Spinal cord (tissue), 10 donors: Measurements from ENCODE around the gene NRIP2. TPM values are rescaled to one million over a fixed set of nuclear protein-coding genes. Genes with fewer than 3 reads are reported as not detected.
"Not testable (repeated sequence)": the region's sequence is repeated elsewhere in the genome, so short reads cannot be mapped to it uniquely, and the experiment has no call there.

ENCODE experiments used
- DNase-seq, 6 donors: peaks; one replicate each; pipeline versions ENCODE4 v3.0.0 to v3.0.0-alpha.2; 2013 to 2015; ENCODE audit warnings: low spot score in 6 of 6, low read depth in 4 of 6
- H3K27ac ChIP-seq: one replicate; pipeline ENCODE4 v1.5.1; 2013; ENCODE audit warnings: low read depth, low read length, control low read depth
- H3K27me3 ChIP-seq: one replicate; pipeline ENCODE4 v1.6.1; 2013; ENCODE audit warnings: low read length; ENCODE audit not compliant: control insufficient read depth, insufficient read depth
- H3K36me3 ChIP-seq: one replicate; pipeline ENCODE4 v1.6.1; 2013; ENCODE audit warnings: low read length; ENCODE audit not compliant: control insufficient read depth, insufficient read depth
- H3K4me1 ChIP-seq: one replicate; pipeline ENCODE4 v1.6.1; 2013; ENCODE audit warnings: low read length; ENCODE audit not compliant: control insufficient read depth, insufficient read depth
- H3K4me3 ChIP-seq: one replicate; pipeline ENCODE4 v1.5.1; 2013; ENCODE audit warnings: low read depth, low read length, control low read depth
- H3K9me3 ChIP-seq: one replicate; pipeline ENCODE4 v1.6.1; 2013; ENCODE audit warnings: low read length; ENCODE audit not compliant: control insufficient read depth, insufficient read depth
- WGBS: methylation state at CpG from one replicate; pipeline ENCODE4 v1.1.5; 2013; ENCODE audit warnings: missing lambda C conversion rate; ENCODE audit not compliant: insufficient coverage; 5-methylcytosine and 5-hydroxymethylcytosine counted together
- long read RNA-seq, 4 donors: transcript quantifications; one replicate each; lab custom pipeline, GENCODE V29; 2026
- polyA plus RNA-seq, 2 donors: library from polyadenylated mRNA; unstranded; fragments of 120-200 nt; gene quantifications; one replicate each; pipeline ENCODE4 v1.2.1, GENCODE V29; 2013; ENCODE audit not compliant: insufficient read length in 2 of 2
- total RNA-seq, 2 donors: library from RNA; depleted of rRNA in 1 of 2; stranded (reverse); fragments of 120-200 nt in 1 of 2; fragments of >200 nt in 1 of 2; gene quantifications; one replicate each; pipeline versions ENCODE4 v1.2.3 to v1.2.4, GENCODE V29; 2013 to 2014
- donor health status: healthy.

NRIP2 gene, protein sequence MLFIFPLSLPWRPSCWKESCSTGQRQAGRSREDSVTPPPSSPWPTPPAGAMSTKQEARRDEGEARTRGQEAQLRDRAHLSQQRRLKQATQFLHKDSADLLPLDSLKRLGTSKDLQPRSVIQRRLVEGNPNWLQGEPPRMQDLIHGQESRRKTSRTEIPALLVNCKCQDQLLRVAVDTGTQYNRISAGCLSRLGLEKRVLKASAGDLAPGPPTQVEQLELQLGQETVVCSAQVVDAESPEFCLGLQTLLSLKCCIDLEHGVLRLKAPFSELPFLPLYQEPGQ
- total RNA-seq = 1 to 10 TPM; 1.9 to 3.4 TPM
- polyA plus RNA-seq = 1 to 10 TPM; 5.1 to 8.2 TPM
- long read RNA-seq, donor 1, partial matches to known transcripts = 0 of 1 reads
- long read RNA-seq, donor 1, other reads (novel, unspliced or antisense) = 0 of 1 reads
- long read RNA-seq, donor 2 = 0 reads
- long read RNA-seq, donor 3 = 0 reads
- long read RNA-seq, donor 4 = 0 reads

DNA sequence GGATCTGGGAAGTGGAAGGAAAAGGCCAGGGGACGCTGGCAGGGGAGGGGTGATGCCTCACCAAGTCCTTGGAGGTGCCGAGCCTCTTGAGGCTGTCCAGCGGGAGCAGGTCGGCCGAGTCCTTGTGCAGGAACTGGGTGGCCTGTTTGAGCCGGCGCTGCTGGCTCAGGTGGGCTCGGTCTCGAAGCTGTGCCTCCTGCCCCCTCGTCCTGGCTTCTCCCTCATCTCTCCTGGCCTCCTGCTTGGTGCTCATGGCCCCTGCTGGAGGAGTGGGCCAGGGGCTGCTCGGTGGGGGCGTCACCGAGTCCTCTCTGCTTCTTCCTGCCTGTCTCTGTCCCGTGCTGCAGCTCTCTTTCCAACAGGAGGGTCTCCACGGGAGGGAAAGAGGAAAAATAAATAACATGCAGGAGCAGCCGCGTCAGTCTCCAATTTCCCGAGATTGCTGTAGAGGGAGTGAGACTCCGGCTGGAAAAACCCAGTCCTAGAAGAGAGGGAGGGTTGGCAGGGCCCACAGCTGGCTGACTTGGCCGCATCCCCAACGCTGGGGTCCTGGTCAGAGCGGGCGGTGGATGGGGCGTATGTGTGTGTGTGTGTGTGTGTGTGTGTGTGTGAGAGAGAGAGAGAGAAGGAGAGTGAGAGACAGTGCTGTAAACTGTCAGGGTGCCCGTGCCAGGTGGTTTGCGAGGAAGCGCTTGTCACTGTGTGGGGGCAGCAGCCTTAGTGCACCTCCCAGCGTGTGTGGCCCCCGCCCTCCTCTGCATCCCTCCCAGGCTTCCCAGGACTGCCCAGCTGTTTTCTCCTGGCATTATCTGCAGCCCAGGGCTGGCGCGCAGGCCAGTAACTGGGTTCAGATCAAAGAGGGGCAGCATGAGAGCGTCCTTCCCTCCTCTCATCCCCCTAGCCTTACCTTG lies at the start of gene NRIP2:
Gene NRIP2 (minus strand): TSS at position 455 of the 911 bp plus-strand sequence. CDS start 52 bp downstream, at position 403.
- WGBS = 14% methylated on average over 30 of the region's 32 CpGs
- no peaks in the 10 kb centered on the region for H3K9me3 ChIP-seq
- peaks cover 27% of the 10 kb centered on the region for H3K4me1 ChIP-seq
- H3K4me3 ChIP-seq = peak within 1 kb of the TSS; percentile 17
- peak within 1 kb of the TSS; percentile 80 for H3K27ac ChIP-seq
- H3K36me3 ChIP-seq = peaks cover 9% of the 10 kb centered on the region
- DNase-seq = peak in 5 of 6 donors; percentile 46 to 91 (median 64)
- no peaks in the 10 kb centered on the region for H3K27me3 ChIP-seq

DNA sequence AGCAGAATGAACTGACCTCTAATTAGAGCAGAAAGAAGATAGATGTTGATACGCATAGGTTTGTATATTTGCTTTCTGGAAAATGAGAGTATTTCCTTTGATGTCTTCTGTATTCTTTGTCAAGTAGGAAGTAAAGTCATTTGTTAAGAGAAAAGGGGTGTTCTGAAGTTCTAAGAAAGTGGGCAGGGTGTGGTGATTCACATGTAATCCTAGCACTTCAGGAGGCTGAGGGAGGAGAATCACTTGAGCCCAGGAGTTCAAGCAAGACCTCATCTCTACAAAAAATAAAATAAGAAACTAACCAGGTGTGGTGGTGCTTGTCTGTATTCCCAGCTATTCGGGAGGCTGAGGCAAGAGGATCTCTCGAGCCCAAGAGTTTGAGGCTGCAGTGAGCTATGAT lies 45.0 kb upstream of the NRIP2 start:
- Histone ChIP-seq H3K36me3 (peaks cover 13% of the 10 kb centered on the region), H3K4me1 (peaks cover 20% of the 10 kb centered on the region), H3K27ac (no peak overlapping the region), H3K9me3 (no peaks in the 10 kb centered on the region), H3K27me3 (no peaks in the 10 kb centered on the region), H3K4me3 (no peak overlapping the region)
- DNase-seq = no peak
- 100% methylated on average over 2 of the region's 3 CpGs for WGBS

DNA sequence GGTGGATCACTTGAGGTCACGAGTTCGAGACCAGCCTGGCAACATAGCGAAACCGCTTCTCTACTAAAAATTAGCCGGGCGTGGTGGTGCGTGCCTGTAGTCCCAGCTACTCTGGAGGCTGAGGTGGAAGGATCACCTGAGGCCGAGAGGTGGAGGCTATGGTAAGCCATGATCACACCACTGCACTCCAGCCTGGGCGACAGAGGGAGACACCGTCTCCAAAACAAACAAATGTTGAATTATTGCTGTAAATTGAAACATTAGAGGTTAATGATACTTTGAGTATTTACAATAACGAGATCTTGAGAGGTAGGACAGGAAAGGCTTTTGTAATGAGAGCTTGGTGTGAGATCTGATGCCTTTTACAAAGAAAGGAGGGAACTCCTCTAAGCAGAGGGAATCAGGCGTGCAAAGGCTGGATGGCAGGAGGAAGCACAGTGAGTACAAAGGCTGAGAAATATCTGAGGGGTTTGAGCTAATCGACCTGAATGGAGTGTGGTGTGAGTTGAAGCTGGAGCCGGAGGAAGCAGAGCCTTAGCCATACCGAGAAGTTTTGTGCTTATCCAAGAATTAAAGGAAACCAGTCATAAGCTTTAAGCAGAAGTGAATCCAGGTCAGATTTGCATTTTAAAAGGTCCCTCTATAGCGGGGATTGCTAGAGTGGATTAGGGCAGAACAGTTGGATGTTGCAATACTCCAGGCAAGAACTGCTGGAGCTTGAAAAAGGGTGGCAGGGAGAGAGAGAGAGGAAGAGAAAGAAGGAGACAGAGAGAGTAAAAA lies 43.3 kb upstream of the NRIP2 start:
- peak overlapping the region; percentile 95 for H3K27ac ChIP-seq
- peaks cover 9% of the 10 kb centered on the region for H3K36me3 ChIP-seq
- peaks cover 20% of the 10 kb centered on the region for H3K4me1 ChIP-seq
- WGBS = 30% methylated on average over 9 of the region's 16 CpGs
- no peaks in the 10 kb centered on the region for H3K9me3 ChIP-seq
- H3K4me3 ChIP-seq = peak overlapping the region; percentile 83
- DNase-seq = peak in 3 of 6 donors; percentile 21 to 49 (median 44)
- no peaks in the 10 kb centered on the region for H3K27me3 ChIP-seq

DNA sequence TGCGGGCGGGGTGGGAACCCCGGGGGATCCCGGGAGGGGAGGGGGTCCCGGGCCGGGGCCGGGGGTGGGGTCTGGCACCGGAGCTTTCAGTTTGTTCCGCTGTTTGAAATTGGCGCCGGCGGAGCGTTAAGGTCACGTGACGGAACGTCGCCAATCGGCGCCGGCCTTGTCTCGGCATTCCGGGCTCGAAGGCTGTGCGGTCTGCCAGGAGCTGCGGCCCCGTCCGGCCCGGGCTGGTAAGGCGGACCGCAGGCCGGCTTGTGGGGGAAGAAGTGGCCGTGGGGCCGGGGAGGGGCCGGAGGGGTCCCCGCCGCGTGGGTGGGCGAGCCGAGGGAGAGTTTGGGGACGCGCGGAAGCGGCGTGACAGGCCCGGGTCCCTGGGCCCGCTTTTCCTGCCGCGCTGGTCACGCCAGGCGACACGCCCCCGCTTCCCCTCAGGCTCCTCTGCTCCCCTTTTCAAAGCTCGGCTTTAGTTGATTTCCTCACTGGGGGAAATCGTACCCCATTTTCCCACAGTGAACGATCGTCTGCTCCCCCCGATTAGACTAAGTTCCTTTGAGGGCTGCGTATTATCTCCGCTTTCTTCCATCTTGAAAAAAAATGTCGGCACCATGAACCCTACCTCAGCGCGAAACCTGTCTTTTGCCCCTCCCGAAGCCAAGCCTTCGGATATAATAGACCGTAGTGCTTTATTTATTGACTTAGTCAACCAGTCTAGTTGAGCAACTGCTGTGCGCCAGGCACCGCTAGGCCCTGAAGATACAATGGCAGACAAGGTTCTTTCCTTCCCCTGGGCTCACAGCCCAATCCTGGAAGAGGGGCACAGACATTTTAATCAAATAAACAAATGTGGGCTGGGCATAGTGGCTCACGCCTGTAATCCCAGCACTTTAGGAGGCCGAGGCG lies 42.5 kb upstream of the NRIP2 start, which contains the start of the genes FOXM1 and RHNO1:
Gene FOXM1 (minus strand): TSS at position 128 of the 906 bp plus-strand sequence. CDS start 2,696 bp downstream, outside the sequence.
Gene RHNO1 (plus strand): TSS at position 177 of the 906 bp plus-strand sequence. CDS start 8,144 bp downstream, outside the sequence.
- Histone ChIP-seq H3K27ac (peak within 1 kb of the TSS; percentile 95), H3K4me1 (peaks cover 20% of the 10 kb centered on the region), H3K36me3 (peaks cover 9% of the 10 kb centered on the region), H3K27me3 (no peaks in the 10 kb centered on the region), H3K4me3 (peak within 1 kb of the TSS; percentile 83), H3K9me3 (no peaks in the 10 kb centered on the region)
- DNase-seq = peak; percentile 79 to 97 (median 86)
- WGBS = 0% methylated on average over 67 of the region's 70 CpGs

DNA sequence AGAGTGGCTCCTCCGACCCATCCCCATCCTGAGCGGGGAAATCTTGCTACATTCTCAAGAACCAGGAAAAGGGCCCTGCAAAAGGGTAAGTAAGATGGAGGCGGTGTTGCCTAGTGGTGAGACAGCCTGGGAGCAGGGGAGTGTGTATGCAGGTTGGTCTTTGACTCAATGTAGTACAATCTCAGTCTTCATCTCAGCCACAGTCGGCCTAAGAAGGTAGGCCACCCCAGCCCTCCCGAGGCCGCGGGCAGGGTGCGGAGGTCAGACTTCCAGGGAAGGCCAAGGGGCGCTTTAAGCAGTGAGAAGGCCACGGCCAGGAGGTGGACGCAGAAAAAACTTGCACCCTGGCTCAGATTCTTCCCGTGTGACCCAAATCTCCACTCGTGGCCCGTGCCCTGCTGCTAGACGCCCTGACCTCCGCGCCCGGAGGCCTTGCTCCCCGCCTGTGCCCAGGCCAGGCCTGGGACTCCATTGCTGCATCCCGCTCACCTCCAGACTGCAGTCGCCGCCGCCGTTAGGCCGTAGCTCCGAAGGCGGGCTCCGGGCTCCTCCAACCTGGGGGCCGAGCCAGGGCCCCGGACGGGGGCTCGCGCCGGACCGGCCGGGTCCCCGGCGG lies 41.7 kb upstream of the NRIP2 start:
- Histone ChIP-seq H3K27ac (no peak overlapping the region), H3K9me3 (no peaks in the 10 kb centered on the region), H3K4me3 (peak overlapping the region; percentile 53), H3K27me3 (no peaks in the 10 kb centered on the region), H3K4me1 (peaks cover 20% of the 10 kb centered on the region), H3K36me3 (peaks cover 9% of the 10 kb centered on the region)
- WGBS = under 1% methylated on average over 35 of the region's 38 CpGs
- no peak for DNase-seq

DNA sequence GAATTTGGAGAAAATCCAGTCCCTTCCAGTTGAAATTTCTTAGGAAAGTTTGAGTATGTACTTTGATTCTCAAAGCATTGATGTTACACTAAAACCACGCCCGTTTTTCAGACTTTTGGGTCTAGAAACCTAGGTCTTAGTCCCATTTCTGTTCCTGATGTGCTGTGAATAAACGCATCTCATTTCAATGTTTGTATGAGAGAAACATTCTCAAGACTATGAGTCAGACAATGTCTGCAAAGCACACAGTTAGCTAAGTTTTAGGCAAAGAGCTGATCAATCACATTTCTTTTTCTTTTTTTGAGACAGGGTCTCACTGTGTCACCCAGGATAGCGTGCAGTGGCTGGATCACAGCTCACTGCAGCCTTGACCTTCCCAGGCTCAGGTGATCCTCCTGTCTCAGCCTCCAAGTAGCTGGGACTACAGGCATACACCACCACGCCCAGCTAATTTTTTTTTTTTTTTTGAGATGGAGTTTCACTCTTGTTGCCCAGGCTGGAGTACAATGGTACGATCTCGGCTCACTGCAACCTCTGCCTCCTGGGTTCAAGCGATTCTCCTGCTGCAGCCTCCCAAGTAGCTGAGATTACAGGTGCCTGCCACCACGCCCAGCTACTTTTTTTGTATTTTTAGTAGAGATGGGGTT lies 34.3 kb upstream of the NRIP2 start:
- not testable (repeated sequence) for H3K4me3 ChIP-seq, DNase-seq, H3K27me3 ChIP-seq, H3K4me1 ChIP-seq, H3K9me3 ChIP-seq, H3K27ac ChIP-seq
- 86% methylated on average over 7 of the region's 9 CpGs for WGBS
- peaks cover 10% of the 10 kb centered on the region for H3K36me3 ChIP-seq

DNA sequence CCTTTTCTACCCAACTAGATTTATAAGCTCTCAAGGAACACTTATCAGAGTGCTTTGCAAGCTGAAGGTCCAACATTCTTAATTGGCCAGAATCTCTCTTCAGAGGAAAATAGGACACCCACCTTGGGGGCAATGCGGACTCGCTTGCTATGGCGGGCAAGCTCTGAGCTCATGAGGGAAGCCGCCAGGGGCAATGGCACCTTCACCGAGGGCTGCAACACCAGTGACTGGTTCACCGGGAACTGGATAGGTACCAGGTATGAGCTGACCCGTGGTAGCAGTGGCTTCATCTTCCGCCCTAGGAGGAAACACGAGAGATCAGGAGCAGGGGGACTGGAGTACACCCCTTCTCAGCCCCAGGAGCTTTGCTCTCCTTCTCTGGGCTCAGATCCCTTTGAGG lies 29.4 kb upstream of the NRIP2 start:
- Histone ChIP-seq H3K36me3 (peaks cover 20% of the 10 kb centered on the region), H3K4me1 (no peaks in the 10 kb centered on the region), H3K27ac (no peak overlapping the region), H3K9me3 (no peaks in the 10 kb centered on the region), H3K27me3 (no peaks in the 10 kb centered on the region), H3K4me3 (no peak overlapping the region)
- peak in 1 of 6 donors; percentile 23 for DNase-seq
- 94% methylated on average over 9 of the region's 9 CpGs for WGBS

DNA sequence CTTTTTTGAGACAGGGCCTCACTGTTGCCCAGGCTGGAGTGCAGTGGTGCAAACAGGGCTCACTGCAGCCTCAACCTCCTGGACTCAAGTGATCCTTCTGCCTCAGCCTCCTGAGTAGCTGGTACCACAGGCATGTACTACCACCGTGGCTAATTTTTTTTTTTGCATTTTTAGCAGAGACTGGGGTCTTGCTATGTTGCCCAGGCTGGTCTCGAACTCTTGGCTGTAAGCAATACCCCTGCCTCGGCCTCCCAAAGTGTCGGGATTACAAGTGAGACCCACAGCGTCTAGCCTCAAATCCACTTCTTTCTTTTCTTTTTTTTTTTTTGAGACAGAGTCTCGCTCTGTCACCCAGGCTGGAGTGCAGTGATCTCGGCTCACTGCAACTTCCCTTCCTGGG lies 28.6 kb upstream of the NRIP2 start:
- H3K4me3 ChIP-seq, H3K9me3 ChIP-seq, DNase-seq, H3K27ac ChIP-seq, H3K27me3 ChIP-seq, H3K4me1 ChIP-seq: not testable (repeated sequence)
- H3K36me3 ChIP-seq = peaks cover 28% of the 10 kb centered on the region
- 96% methylated on average over 7 of the region's 7 CpGs for WGBS
